Gastroesophageal sphincter (tissue), 4 donors: ENCODE data around the gene FGFRL1. TPM values are rescaled to one million over a fixed set of nuclear protein-coding genes. Genes with fewer than 3 reads are reported as not detected.

Source experiments
- ATAC-seq: fragments of 150-250 bp; one replicate; pipeline ENCODE4 v1.9.1; 2016; ENCODE audit warnings: mild to moderate bottlenecking, moderate library complexity
- H3K27ac ChIP-seq, 4 donors: fragments of 200-600 bp; sonication (generic) in 3 of 4; 1 replicate in 3 of 4; 2 replicates in 1 of 4; pipeline ENCODE4 v1.5.1; 2016 to 2019
- H3K27me3 ChIP-seq: fragments of 200-600 bp; sonication (generic); one replicate; pipeline ENCODE4 v1.5.1; 2019
- H3K36me3 ChIP-seq, 2 donors: fragments of 200-600 bp; sonication (generic); one replicate each; pipeline ENCODE4 v1.5.1; 2019; ENCODE audit warnings: control low read depth in 1 of 2
- H3K4me1 ChIP-seq, 3 donors: fragments of 200-600 bp; sonication (generic); 1 replicate in 2 of 3; 2 replicates in 1 of 3; pipeline ENCODE4 v1.5.1; 2016 to 2019; ENCODE audit warnings: control low read depth in 2 of 3
- H3K4me3 ChIP-seq, 2 donors: fragments of 200-600 bp; sonication (generic); one replicate each; pipeline ENCODE4 v1.5.1; 2019; ENCODE audit warnings: mild to moderate bottlenecking in 1 of 2, moderate library complexity in 1 of 2
- H3K9me3 ChIP-seq, 3 donors: fragments of 200-600 bp; sonication (generic); one replicate each; pipeline ENCODE4 v1.5.1; 2017 to 2019; ENCODE audit warnings: control low read depth in 2 of 3
- CTCF ChIP-seq, 4 experiments: fragments of 200-600 bp in 2 of 4; fragments of 450-650 bp in 2 of 4; sonication (generic) in 1 of 4; IDR thresholded peaks; one replicate each; pipeline ENCODE4 v1.5.1; 2017 to 2019; ENCODE audit warnings: antibody characterized with exemption in 4 of 4, mild to moderate bottlenecking in 2 of 4, moderate library complexity in 2 of 4
- EP300 ChIP-seq: sonication (generic); formaldehyde crosslinking; IDR thresholded peaks from one replicate; pipeline ENCODE4 v1.6.1; 2017; ENCODE audit warnings: antibody characterized with exemption, mild to moderate bottlenecking
- POLR2A ChIP-seq, 2 donors: fragments of 450-650 bp; IDR thresholded peaks; one replicate each; pipeline ENCODE4 v1.6.1; 2017; ENCODE audit warnings: antibody characterized with exemption in 2 of 2, mild to moderate bottlenecking in 2 of 2, moderate library complexity in 1 of 2
- POLR2AphosphoS5 ChIP-seq: sonication (generic); formaldehyde crosslinking; IDR thresholded peaks from one replicate; pipeline ENCODE4 v1.6.1; 2017; ENCODE audit warnings: antibody characterized with exemption
- WGBS, 2 donors: methylation state at CpG; one replicate each; pipeline ENCODE4 v1.1.5; 2018; ENCODE audit warnings: low coverage in 1 of 2; 5-methylcytosine and 5-hydroxymethylcytosine counted together
- total RNA-seq, 4 donors: library from RNA; depleted of rRNA; stranded (reverse); fragments of >200 nt; gene quantifications; one replicate each; pipeline ENCODE4 v1.1.0, GENCODE V29; 2016

The FGFRL1 gene
- total RNA-seq, 4 donors from 2014 or later: 21.9 to 36.8 (median 25.4) TPM

GRCh38 chr4:970854-971520, 40.4 kb upstream of the FGFRL1 start:
- H3K9me3 ChIP-seq: no peaks in the 10 kb centered on the region
- peaks cover 0 to 14% of the 10 kb centered on the region in 2 donors for H3K36me3 ChIP-seq
- WGBS, 2 donors: 61% methylated on average over 5 of the region's 17 CpGs; no CpG with 5 or more reads in 1 of the 2 donors
- TF ChIP-seq EP300: no peak
- TF ChIP-seq CTCF (IDR thresholded peaks at IDR 0.05): no peak
- no peak for TF ChIP-seq POLR2A (IDR thresholded peaks at IDR 0.05)
- TF ChIP-seq POLR2AphosphoS5: no peak
- peaks cover 16% of the 10 kb centered on the region for H3K27me3 ChIP-seq
- H3K4me1 ChIP-seq: peaks cover 6 to 51% (median 14%) of the 10 kb centered on the region in 3 donors
- no peak overlapping the region for H3K27ac ChIP-seq
- H3K4me3 ChIP-seq: no peak overlapping the region
- no peak for ATAC-seq

GRCh38 chr4:971666-972500, 39.5 kb upstream of the FGFRL1 start:
- ATAC-seq: no peak
- H3K27ac ChIP-seq: peak overlapping the region in 1 of 4 donors; percentile 69
- peaks cover 0 to 5% of the 10 kb centered on the region in 2 donors for H3K36me3 ChIP-seq
- H3K4me1 ChIP-seq: peaks cover 6 to 51% (median 14%) of the 10 kb centered on the region in 3 donors
- no peaks in the 10 kb centered on the region for H3K9me3 ChIP-seq
- TF ChIP-seq POLR2A (IDR thresholded peaks at IDR 0.05) (no peak), CTCF (IDR thresholded peaks at IDR 0.05) (no peak), EP300 (no peak), POLR2AphosphoS5 (no peak)
- peaks cover 16% of the 10 kb centered on the region for H3K27me3 ChIP-seq
- 67% methylated on average over 6 of the region's 24 CpGs; no CpG with 5 or more reads in 1 of the 2 donors for WGBS, 2 donors
- H3K4me3 ChIP-seq: peak overlapping the region; percentile 71 to 83

- peak; percentile 46 for ATAC-seq
- no peaks in the 10 kb centered on the region for H3K9me3 ChIP-seq
- H3K27me3 ChIP-seq: peaks cover 13% of the 10 kb centered on the region
- no peak for TF ChIP-seq EP300
- TF ChIP-seq POLR2A (IDR thresholded peaks at IDR 0.05): no peak
- TF ChIP-seq CTCF (IDR thresholded peaks at IDR 0.05): no peak
- no peak for TF ChIP-seq POLR2AphosphoS5
- H3K36me3 ChIP-seq: no peaks in the 10 kb centered on the region
- H3K27ac ChIP-seq: peak overlapping the region in 3 of 4 donors; percentile 24 to 69 (median 41)
- H3K4me3 ChIP-seq: peak overlapping the region; percentile 71 to 83
- WGBS, 2 donors: no CpG with 5 or more reads among the region's 65 CpGs
- H3K4me1 ChIP-seq: peaks cover 6 to 44% (median 14%) of the 10 kb centered on the region in 3 donors
These were observed 38.6 kb upstream of the FGFRL1 start for GRCh38 chr4:972651-973424.

GRCh38 chr4:973431-974397, 37.7 kb upstream of the FGFRL1 start, which contains the start of gene DGKQ:
TSS of gene DGKQ (minus strand) at chr4:973569. CDS start at chr4:973482, 87 bp downstream.
- peak; percentile 96 for ATAC-seq
- TF ChIP-seq CTCF (IDR thresholded peaks at IDR 0.05) (no peak), POLR2A (IDR thresholded peaks at IDR 0.05) (no peak), POLR2AphosphoS5 (no peak)
- peak within 1 kb of the TSS; percentile 71 to 83 for H3K4me3 ChIP-seq
- peak within 1 kb of the TSS in 3 of 4 donors; percentile 24 to 69 (median 41) for H3K27ac ChIP-seq
- H3K27me3 ChIP-seq: peaks cover 4% of the 10 kb centered on the region
- H3K4me1 ChIP-seq: peaks cover 6 to 36% (median 14%) of the 10 kb centered on the region in 3 donors
- H3K9me3 ChIP-seq: no peaks in the 10 kb centered on the region
- H3K36me3 ChIP-seq: no peaks in the 10 kb centered on the region
- no CpG with 5 or more reads among the region's 123 CpGs for WGBS, 2 donors
